Panc1 (cell line): Measurements from ENCODE around the gene NKAIN4. TPM values are rescaled to one million over a fixed set of nuclear protein-coding genes. Genes with fewer than 3 reads are reported as not detected.

ENCODE experiments used
- ATAC-seq: fragments of 200-7000 bp; cut with Tn5 transposase; 2 replicates; pipeline ENCODE4 v1.9.1; 2020; ENCODE audit warnings: mild to moderate bottlenecking, moderate library complexity
- BruUV-seq: library from RNA; stranded (reverse); fragments of 400-500 nt; replicated peaks from 2 replicates; lab custom pipeline; 2021; lab: Mats Ljungman, UMichigan
- CTCF ChIA-PET: fragments of 300-600 bp; sonication (Branson Sonifier 250); formaldehyde crosslinking; loops from one replicate; lab custom pipeline; 2022; ENCODE audit warnings: antibody characterized with exemption; lab: Charles Lee
- POLR2A ChIA-PET: fragments of 300-600 bp; sonication (Branson Sonifier 250); formaldehyde crosslinking; loops from one replicate; lab custom pipeline; 2022; ENCODE audit warnings: antibody characterized with exemption; lab: Charles Lee
- DNase-seq: peaks from one replicate; pipeline ENCODE4 v3.0.0-alpha.2; 2010; ENCODE audit warnings: low read depth, low spot score
- H3K27ac ChIP-seq: 2 replicates; pipeline ENCODE4 v1.5.1; 2011; ENCODE audit warnings: mild to moderate bottlenecking, low read length, inconsistent platforms
- H3K27me3 ChIP-seq: fragments of 200-500 bp; sonication (Bioruptor generic); 2 replicates; pipeline ENCODE4 v1.6.0; 2014; ENCODE audit warnings: low read length, inconsistent platforms; ENCODE audit not compliant: control insufficient read depth, insufficient read depth
- H3K36me3 ChIP-seq: fragments of 200-500 bp; sonication (Bioruptor generic); 2 replicates; pipeline ENCODE4 v1.5.1; 2014; ENCODE audit warnings: inconsistent platforms, mild to moderate bottlenecking, low read length, moderate library complexity; ENCODE audit not compliant: control insufficient read depth, insufficient read depth
- H3K4me1 ChIP-seq: 2 replicates; pipeline ENCODE4 v1.5.1; 2011; ENCODE audit warnings: inconsistent platforms, mild to moderate bottlenecking, low read length, moderate library complexity; ENCODE audit not compliant: control insufficient read depth, insufficient read depth
- H3K4me3 ChIP-seq, 2 experiments: 2 replicates each; pipeline ENCODE4 v1.5.1; 2011 to 2012; ENCODE audit warnings: low read depth in 2 of 2, low read length in 2 of 2, mild to moderate bottlenecking in 2 of 2, inconsistent platforms in 1 of 2, moderate library complexity in 1 of 2
- H3K9me3 ChIP-seq: fragments of 200-500 bp; sonication (Bioruptor generic); 2 replicates; pipeline ENCODE4 v1.5.1; 2014; ENCODE audit warnings: low read depth, mild to moderate bottlenecking, inconsistent platforms, low read length, moderate library complexity; ENCODE audit not compliant: control insufficient read depth, insufficient read depth
- POLR2AphosphoS5 ChIP-seq: IDR thresholded peaks from 2 replicates; pipeline ENCODE4 v1.6.1; 2012; ENCODE audit warnings: mild to moderate bottlenecking, low read depth, low read length, moderate library complexity
- SIN3A ChIP-seq: IDR thresholded peaks from 2 replicates; pipeline ENCODE4 v1.6.1; 2012; ENCODE audit warnings: low read depth, mild to moderate bottlenecking, low read length, moderate library complexity, borderline replicate concordance; ENCODE audit not compliant: insufficient read depth
- TCF7L2 ChIP-seq: IDR thresholded peaks from 2 replicates; pipeline ENCODE4 v1.6.1; 2011; ENCODE audit warnings: mild to moderate bottlenecking, low read depth, low read length, inconsistent platforms
- in situ Hi-C: cut with HindIII; loops from 2 replicates; pipeline ENCODE4 v1.10.0; 2016; ENCODE audit warnings: low sequenced_read_pairs, low pct_unique_long_range_greater_than_20kb
- intact Hi-C: fragments of 100-400 bp; cut with micrococcal nuclease; formaldehyde crosslinking; loops from one replicate; pipeline ENCODE4 v1.10.0; 2022; ENCODE audit not compliant: unreplicated experiment
- total RNA-seq: library from RNA; stranded (reverse); gene quantifications from one replicate; pipeline ENCODE4 v1.2.1, GENCODE V29; 2021; ENCODE audit not compliant: unreplicated experiment
- TF ChIP-seq, protein P1 (sequence below), 2 experiments: IDR thresholded peaks; 2 replicates each; pipeline ENCODE4 v1.6.1; 2011 to 2012; ENCODE audit warnings: low read depth in 2 of 2, control low read depth in 1 of 2, low read length in 1 of 2, mild to moderate bottlenecking in 1 of 2, moderate library complexity in 1 of 2; ENCODE audit not compliant: insufficient read depth in 1 of 2
- TF ChIP-seq, protein P2 (sequence below): fragments of 450-650 bp; IDR thresholded peaks from 2 replicates; pipeline ENCODE4 v1.5.1; 2017; ENCODE audit warnings: mild to moderate bottlenecking

NKAIN4 gene
- total RNA-seq, 1 experiment from 2014 or later, result 5.5 TPM

- Histone ChIP-seq H3K9me3 (no peaks in the 10 kb centered on the region), H3K4me3 (no peak overlapping the region), H3K27me3 (no peaks in the 10 kb centered on the region), H3K36me3 (no peaks in the 10 kb centered on the region), H3K4me1 (no peaks in the 10 kb centered on the region), H3K27ac (no peak overlapping the region)
- ATAC-seq (peak; percentile 23; the same call in 1 of the 2 replicates), DNase-seq (no peak)
- TF ChIP-seq POLR2AphosphoS5 (no peak), TCF7L2 (no peak), SIN3A (no peak)
- TF ChIP-seq, protein P1, sequence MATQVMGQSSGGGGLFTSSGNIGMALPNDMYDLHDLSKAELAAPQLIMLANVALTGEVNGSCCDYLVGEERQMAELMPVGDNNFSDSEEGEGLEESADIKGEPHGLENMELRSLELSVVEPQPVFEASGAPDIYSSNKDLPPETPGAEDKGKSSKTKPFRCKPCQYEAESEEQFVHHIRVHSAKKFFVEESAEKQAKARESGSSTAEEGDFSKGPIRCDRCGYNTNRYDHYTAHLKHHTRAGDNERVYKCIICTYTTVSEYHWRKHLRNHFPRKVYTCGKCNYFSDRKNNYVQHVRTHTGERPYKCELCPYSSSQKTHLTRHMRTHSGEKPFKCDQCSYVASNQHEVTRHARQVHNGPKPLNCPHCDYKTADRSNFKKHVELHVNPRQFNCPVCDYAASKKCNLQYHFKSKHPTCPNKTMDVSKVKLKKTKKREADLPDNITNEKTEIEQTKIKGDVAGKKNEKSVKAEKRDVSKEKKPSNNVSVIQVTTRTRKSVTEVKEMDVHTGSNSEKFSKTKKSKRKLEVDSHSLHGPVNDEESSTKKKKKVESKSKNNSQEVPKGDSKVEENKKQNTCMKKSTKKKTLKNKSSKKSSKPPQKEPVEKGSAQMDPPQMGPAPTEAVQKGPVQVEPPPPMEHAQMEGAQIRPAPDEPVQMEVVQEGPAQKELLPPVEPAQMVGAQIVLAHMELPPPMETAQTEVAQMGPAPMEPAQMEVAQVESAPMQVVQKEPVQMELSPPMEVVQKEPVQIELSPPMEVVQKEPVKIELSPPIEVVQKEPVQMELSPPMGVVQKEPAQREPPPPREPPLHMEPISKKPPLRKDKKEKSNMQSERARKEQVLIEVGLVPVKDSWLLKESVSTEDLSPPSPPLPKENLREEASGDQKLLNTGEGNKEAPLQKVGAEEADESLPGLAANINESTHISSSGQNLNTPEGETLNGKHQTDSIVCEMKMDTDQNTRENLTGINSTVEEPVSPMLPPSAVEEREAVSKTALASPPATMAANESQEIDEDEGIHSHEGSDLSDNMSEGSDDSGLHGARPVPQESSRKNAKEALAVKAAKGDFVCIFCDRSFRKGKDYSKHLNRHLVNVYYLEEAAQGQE (IDR thresholded peaks at IDR 0.05; ENCODE audit: insufficient read depth in 1 of 2, low read depth in 2 of 2, low read length in 1 of 2), result no peak
- TF ChIP-seq, protein P2, sequence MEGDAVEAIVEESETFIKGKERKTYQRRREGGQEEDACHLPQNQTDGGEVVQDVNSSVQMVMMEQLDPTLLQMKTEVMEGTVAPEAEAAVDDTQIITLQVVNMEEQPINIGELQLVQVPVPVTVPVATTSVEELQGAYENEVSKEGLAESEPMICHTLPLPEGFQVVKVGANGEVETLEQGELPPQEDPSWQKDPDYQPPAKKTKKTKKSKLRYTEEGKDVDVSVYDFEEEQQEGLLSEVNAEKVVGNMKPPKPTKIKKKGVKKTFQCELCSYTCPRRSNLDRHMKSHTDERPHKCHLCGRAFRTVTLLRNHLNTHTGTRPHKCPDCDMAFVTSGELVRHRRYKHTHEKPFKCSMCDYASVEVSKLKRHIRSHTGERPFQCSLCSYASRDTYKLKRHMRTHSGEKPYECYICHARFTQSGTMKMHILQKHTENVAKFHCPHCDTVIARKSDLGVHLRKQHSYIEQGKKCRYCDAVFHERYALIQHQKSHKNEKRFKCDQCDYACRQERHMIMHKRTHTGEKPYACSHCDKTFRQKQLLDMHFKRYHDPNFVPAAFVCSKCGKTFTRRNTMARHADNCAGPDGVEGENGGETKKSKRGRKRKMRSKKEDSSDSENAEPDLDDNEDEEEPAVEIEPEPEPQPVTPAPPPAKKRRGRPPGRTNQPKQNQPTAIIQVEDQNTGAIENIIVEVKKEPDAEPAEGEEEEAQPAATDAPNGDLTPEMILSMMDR, result no peak
- CTCF ChIA-PET, result no interaction called here
- intact Hi-C loops, result no loop called here
- in situ Hi-C loops, result no loop called here
- POLR2A ChIA-PET, result no interaction called here
- no TSS peak for BruUV-seq
Observed at GRCh38 chr20:63261060-63261794, 7.0 kb upstream of the NKAIN4 start.

GRCh38 chr20:63260521-63260920 is 6.3 kb upstream of the NKAIN4 start:
- in situ Hi-C loops, result no loop called here
- intact Hi-C loops, result no loop called here
- TF ChIP-seq POLR2AphosphoS5 (no peak), SIN3A (no peak), TCF7L2 (no peak)
- TF ChIP-seq, protein P1 (IDR thresholded peaks at IDR 0.05; ENCODE audit: insufficient read depth in 1 of 2, low read depth in 2 of 2, low read length in 1 of 2), result no peak
- TF ChIP-seq, protein P2, result no peak
- CTCF ChIA-PET, result no interaction called here
- BruUV-seq, result no TSS peak
- no peak overlapping the region for H3K27ac ChIP-seq
- no peak overlapping the region for H3K4me3 ChIP-seq
- no peaks in the 10 kb centered on the region for H3K9me3 ChIP-seq
- no peaks in the 10 kb centered on the region for H3K4me1 ChIP-seq
- DNase-seq (no peak), ATAC-seq (0 out of 2 replicates have a peak, but pooled peaks have one; percentile 4)
- no peaks in the 10 kb centered on the region for H3K36me3 ChIP-seq
- H3K27me3 ChIP-seq, result no peaks in the 10 kb centered on the region
- POLR2A ChIA-PET, result no interaction called here
